Testis (tissue), 3 donors: ENCODE results near the gene COL4A1. TPM values are rescaled to one million over a fixed set of nuclear protein-coding genes. Genes with fewer than 3 reads are reported as not detected.

Experiments
- DNase-seq: peaks from one replicate; pipeline ENCODE4 v3.0.0-alpha.2; 2019
- H3K27ac ChIP-seq, 2 donors: fragments of 200-600 bp; sonication (generic); one replicate each; pipeline ENCODE4 v1.5.1; 2019
- H3K27me3 ChIP-seq: fragments of 200-600 bp; sonication (generic); one replicate; pipeline ENCODE4 v1.5.1; 2019
- H3K36me3 ChIP-seq: fragments of 200-600 bp; sonication (generic); one replicate; pipeline ENCODE4 v1.5.1; 2017; ENCODE audit warnings: low read depth; ENCODE audit errors: missing control alignments
- H3K4me1 ChIP-seq: fragments of 200-600 bp; sonication (generic); one replicate; pipeline ENCODE4 v1.5.1; 2019
- H3K4me3 ChIP-seq, 2 donors: fragments of 200-600 bp; sonication (generic); one replicate each; pipeline ENCODE4 v1.5.1; 2017 to 2019
- H3K9me3 ChIP-seq: fragments of 200-600 bp; sonication (generic); one replicate; pipeline ENCODE4 v1.5.1; 2017
- CTCF ChIP-seq, 3 experiments: fragments of 450-650 bp in 2 of 3; fragments of 200-600 bp in 1 of 3; sonication (generic) in 1 of 3; IDR thresholded peaks; one replicate each; pipeline ENCODE4 v1.5.1; 2016 to 2019; ENCODE audit warnings: antibody characterized with exemption in 3 of 3, mild to moderate bottlenecking in 2 of 3, moderate library complexity in 1 of 3
- POLR2A ChIP-seq: fragments of 450-650 bp; IDR thresholded peaks from one replicate; pipeline ENCODE4 v1.6.1; 2017; ENCODE audit warnings: antibody characterized with exemption, mild to moderate bottlenecking, moderate library complexity
- WGBS, 2 donors: methylation state at CpG; one replicate each; pipeline ENCODE4 v1.1.5; 2018; 5-methylcytosine and 5-hydroxymethylcytosine counted together
- intact Hi-C: fragments of 100-400 bp; cut with DNase I; formaldehyde crosslinking; loops from one replicate; pipeline ENCODE4 v1.15.1; 2023; ENCODE audit warnings: low total_unique reads
- polyA plus RNA-seq: library from polyadenylated mRNA; stranded (reverse); fragments of 350-450 nt; fragmentation: Illumina TruSeq; extraction: RNeasy Lipid Tissue Mini Kit (QIAGEN cat#74804); gene quantifications from one replicate; pipeline ENCODE4 v1.2.3, GENCODE V29; 2014; ENCODE audit warnings: low read depth, low replicate concordance; ENCODE audit not compliant: insufficient read depth
- total RNA-seq, 2 donors: library from RNA; depleted of rRNA; stranded (reverse); fragments of >200 nt; gene quantifications; one replicate each; pipeline ENCODE4 v1.2.3, GENCODE V29; 2016

COL4A1 gene
- total and polyA plus RNA-seq, 3 donors from 2014 or later: 35.5 to 43.0 (median 39.0) TPM

GRCh38 chr13:110216398-110217041, 90.4 kb downstream of the COL4A1 start:
- peaks cover 12% of the 10 kb centered on the region for H3K4me1 ChIP-seq
- 63 to 67% methylated on average over 10 of the region's 10 CpGs for WGBS, 2 donors

GRCh38 chr13:110216006-110216397, 91.0 kb downstream of the COL4A1 start:
- 69 to 70% methylated on average over 4 of the region's 4 CpGs for WGBS, 2 donors
- H3K27ac ChIP-seq: peak overlapping the region in 1 of 2 donors; percentile 44
- no peaks in the 10 kb centered on the region for H3K9me3 ChIP-seq
- no peaks in the 10 kb centered on the region for H3K27me3 ChIP-seq
- no peak overlapping the region for H3K4me3 ChIP-seq
- no peaks in the 10 kb centered on the region for H3K36me3 ChIP-seq
- no peak for DNase-seq
- intact Hi-C loops: no loop called here
- H3K4me1 ChIP-seq: peaks cover 12% of the 10 kb centered on the region
- TF ChIP-seq CTCF (IDR thresholded peaks at IDR 0.05) (no peak), POLR2A (no peak)

More at GRCh38 chr13:110216398-110217041, 90.4 kb downstream of the COL4A1 start:
- H3K36me3 ChIP-seq: no peaks in the 10 kb centered on the region
- no peak overlapping the region for H3K4me3 ChIP-seq
- no peaks in the 10 kb centered on the region for H3K9me3 ChIP-seq
- no peak for TF ChIP-seq CTCF (IDR thresholded peaks at IDR 0.05)
- no peak for TF ChIP-seq POLR2A
- H3K27ac ChIP-seq: peak overlapping the region in 1 of 2 donors; percentile 44
- no peak for DNase-seq
- intact Hi-C loops: no loop called here
- H3K27me3 ChIP-seq: no peaks in the 10 kb centered on the region

- H3K36me3 ChIP-seq: no peaks in the 10 kb centered on the region
- no peak for DNase-seq
- intact Hi-C loops: no loop called here
- H3K4me3 ChIP-seq: no peak overlapping the region
- H3K4me1 ChIP-seq: peaks cover 12% of the 10 kb centered on the region
- 78 to 80% methylated on average over 7 of the region's 7 CpGs for WGBS, 2 donors
- H3K27ac ChIP-seq: peak overlapping the region in 1 of 2 donors; percentile 44
- TF ChIP-seq POLR2A: no peak
- TF ChIP-seq CTCF (IDR thresholded peaks at IDR 0.05): no peak
- H3K9me3 ChIP-seq: no peaks in the 10 kb centered on the region
- H3K27me3 ChIP-seq: no peaks in the 10 kb centered on the region
Measured at GRCh38 chr13:110215606-110216005, 91.4 kb downstream of the COL4A1 start.

- intact Hi-C loops: no loop called here
- Histone ChIP-seq H3K27me3 (no peaks in the 10 kb centered on the region), H3K9me3 (no peaks in the 10 kb centered on the region), H3K4me1 (peaks cover 12% of the 10 kb centered on the region), H3K36me3 (no peaks in the 10 kb centered on the region), H3K4me3 (no peak overlapping the region), H3K27ac (no peak overlapping the region)
- no peak for TF ChIP-seq CTCF (IDR thresholded peaks at IDR 0.05)
- no peak for DNase-seq
- 94 to 95% methylated on average over 5 of the region's 5 CpGs for WGBS, 2 donors
Measured at GRCh38 chr13:110214637-110215036, 92.3 kb downstream of the COL4A1 start.

- no peaks in the 10 kb centered on the region for H3K9me3 ChIP-seq
- TF ChIP-seq POLR2A: no peak
- no peak for TF ChIP-seq CTCF (IDR thresholded peaks at IDR 0.05)
- 83 to 88% methylated on average over 13 of the region's 13 CpGs for WGBS, 2 donors
- no peaks in the 10 kb centered on the region for H3K36me3 ChIP-seq
- H3K4me3 ChIP-seq: no peak overlapping the region
- H3K27ac ChIP-seq: no peak overlapping the region
- intact Hi-C loops: no loop called here
- no peaks in the 10 kb centered on the region for H3K27me3 ChIP-seq
- no peak for DNase-seq
- peaks cover 12% of the 10 kb centered on the region for H3K4me1 ChIP-seq
Measured at GRCh38 chr13:110213461-110214074, 93.4 kb downstream of the COL4A1 start.
